HFF-Myc (cell line): ENCODE measurements around the gene EVL.

Experiments used
- DNase-seq: peaks from one replicate; pipeline ENCODE4 v3.0.0-alpha.2; 2011; ENCODE audit warnings: low read depth; ENCODE audit errors: extremely low read depth
- H3K4me3 ChIP-seq: replicated peaks from 2 replicates; pipeline ENCODE4 v1.5.1; 2011; ENCODE audit warnings: low read depth, mild to moderate bottlenecking, control low read depth, low read length
- CTCF ChIP-seq: IDR thresholded peaks from 2 replicates; pipeline ENCODE4 v1.5.1; 2012; ENCODE audit warnings: mild to moderate bottlenecking, low read depth, low read length, control low read depth; ENCODE audit errors: missing control alignments

The EVL gene

GRCh38 chr14:100131181-100131580 lies 66.0 kb downstream of the EVL start:
- no peak for TF ChIP-seq CTCF
- no peak for DNase-seq
- H3K4me3 ChIP-seq = no peak overlapping the region

- no peak for TF ChIP-seq CTCF
- no peak overlapping the region for H3K4me3 ChIP-seq
- peak; percentile 15 for DNase-seq
Observed at GRCh38 chr14:100132161-100132902, 67.1 kb downstream of the EVL start.

- peak; percentile 44 for DNase-seq
- H3K4me3 ChIP-seq = no peak overlapping the region
- no peak for TF ChIP-seq CTCF
Observed at GRCh38 chr14:100132903-100133510, 67.8 kb downstream of the EVL start.

GRCh38 chr14:100134586-100134985 lies 69.4 kb downstream of the EVL start:
- no peak for TF ChIP-seq CTCF
- H3K4me3 ChIP-seq = no peak overlapping the region
- DNase-seq = no peak

- no peak overlapping the region for H3K4me3 ChIP-seq
- DNase-seq = no peak
- TF ChIP-seq CTCF = no peak
Observed at GRCh38 chr14:100135073-100135472, 69.9 kb downstream of the EVL start.

GRCh38 chr14:100135784-100136183 lies 70.6 kb downstream of the EVL start:
- TF ChIP-seq CTCF = no peak
- no peak overlapping the region for H3K4me3 ChIP-seq
- no peak for DNase-seq
